ENCODE measurements around the gene ADGRL1.
"Not testable (repeated sequence)": the region's sequence is repeated elsewhere in the genome, so short reads cannot be mapped to it uniquely, and the experiment has no call there.

DNA sequence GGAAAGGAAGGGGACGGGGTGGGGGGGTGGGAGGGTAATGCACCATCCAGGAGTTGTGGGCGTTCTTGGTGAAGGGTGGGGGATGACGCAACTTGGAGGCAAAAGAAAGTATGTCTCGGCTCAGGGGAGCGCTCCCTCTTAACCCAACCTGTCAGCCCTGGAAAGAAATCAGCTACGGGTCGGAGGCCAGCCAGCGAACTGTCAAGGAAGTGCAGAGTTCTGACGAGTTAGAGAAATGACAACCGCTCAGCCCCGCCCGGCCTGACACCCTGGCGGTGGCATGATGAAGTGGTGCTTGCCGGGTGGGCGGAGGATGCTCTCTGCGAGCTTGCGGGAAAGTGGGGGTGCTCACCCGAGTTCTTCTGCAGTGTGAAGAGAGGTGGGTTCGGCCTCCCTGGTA is 15.4 kb upstream of the ADGRL1 start:
- TF ChIP-seq, protein P1, sequence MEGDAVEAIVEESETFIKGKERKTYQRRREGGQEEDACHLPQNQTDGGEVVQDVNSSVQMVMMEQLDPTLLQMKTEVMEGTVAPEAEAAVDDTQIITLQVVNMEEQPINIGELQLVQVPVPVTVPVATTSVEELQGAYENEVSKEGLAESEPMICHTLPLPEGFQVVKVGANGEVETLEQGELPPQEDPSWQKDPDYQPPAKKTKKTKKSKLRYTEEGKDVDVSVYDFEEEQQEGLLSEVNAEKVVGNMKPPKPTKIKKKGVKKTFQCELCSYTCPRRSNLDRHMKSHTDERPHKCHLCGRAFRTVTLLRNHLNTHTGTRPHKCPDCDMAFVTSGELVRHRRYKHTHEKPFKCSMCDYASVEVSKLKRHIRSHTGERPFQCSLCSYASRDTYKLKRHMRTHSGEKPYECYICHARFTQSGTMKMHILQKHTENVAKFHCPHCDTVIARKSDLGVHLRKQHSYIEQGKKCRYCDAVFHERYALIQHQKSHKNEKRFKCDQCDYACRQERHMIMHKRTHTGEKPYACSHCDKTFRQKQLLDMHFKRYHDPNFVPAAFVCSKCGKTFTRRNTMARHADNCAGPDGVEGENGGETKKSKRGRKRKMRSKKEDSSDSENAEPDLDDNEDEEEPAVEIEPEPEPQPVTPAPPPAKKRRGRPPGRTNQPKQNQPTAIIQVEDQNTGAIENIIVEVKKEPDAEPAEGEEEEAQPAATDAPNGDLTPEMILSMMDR (IDR thresholded peaks at IDR 0.05 in 8 of 11, conservative IDR thresholded peaks at IDR 0.05 in 3 of 11): peak in 9 of 11 experiments; percentile 25 to 68 (median 57)
- not testable (repeated sequence) for TF ChIP-seq POLR2A (IDR thresholded peaks at IDR 0.05)

All from spleen (tissue), 7 donors.